Stimulated activated CD8-positive, alpha-beta memory T cell treated with anti-CD3 and anti-CD28 coated beads, Interleukin-4, amount 100 ng/mL, for 4 hours (primary cell): ENCODE measurements around the gene DNAJA3.
"Not testable (repeated sequence)": the region's sequence is repeated elsewhere in the genome, so short reads cannot be mapped to it uniquely, and the experiment has no call there.

ENCODE experiments used
- DNase-seq, 2 donors: peaks; one replicate each; pipeline ENCODE4 v3.0.0-alpha.2; 2020; ENCODE audit warnings: low read depth in 2 of 2, low spot score in 1 of 2

Gene DNAJA3

DNA sequence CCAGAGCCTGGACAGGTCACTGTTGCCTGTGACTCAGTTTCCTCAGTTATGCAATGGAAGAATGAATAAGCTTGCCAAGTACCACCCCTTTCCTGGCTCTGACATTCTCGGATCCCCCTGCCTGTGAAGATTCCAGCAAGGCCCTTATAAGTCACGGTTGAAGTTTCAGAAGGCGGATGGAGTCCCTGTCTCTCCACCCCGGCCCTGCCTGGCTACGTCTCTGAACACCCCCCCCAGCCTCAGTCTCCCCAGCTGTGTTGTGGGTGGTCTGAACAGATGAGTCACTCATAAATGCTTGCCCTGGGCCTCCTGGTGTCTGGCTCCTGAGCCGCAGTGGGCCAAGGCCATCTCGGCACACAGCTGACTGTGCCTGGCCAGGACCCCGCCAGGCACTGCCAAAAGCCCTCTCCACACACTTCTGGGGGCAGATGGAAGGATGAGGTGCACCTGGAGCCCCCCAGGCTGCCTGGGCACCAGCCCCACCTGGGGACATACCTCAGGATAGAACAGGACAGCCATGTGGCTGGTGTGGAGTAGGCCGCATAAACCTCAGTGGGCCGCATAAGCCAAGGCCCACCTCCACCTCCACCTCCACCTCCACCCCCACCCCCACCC, 38.6 kb upstream of the DNAJA3 start:
- DNase-seq: no peak

DNA sequence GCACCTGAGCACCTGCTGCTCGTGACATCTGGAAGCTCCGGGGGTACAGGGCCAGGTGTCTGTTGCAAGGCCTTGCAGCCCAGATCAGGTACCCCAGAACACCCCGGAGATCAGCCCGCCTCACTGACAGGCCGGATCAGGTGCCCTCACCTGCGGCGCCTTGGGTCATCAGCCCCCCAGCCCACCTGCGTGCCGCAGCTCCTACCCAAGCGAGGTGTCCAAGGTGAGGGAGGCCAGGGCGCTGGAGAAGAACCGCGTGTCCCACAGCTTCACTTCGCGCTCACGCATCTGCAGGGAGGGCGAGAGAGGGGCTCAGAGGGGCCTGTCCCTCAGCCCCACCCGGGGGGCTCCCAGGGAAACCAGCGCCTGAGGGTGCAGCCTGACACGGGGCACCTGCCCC, 37.9 kb upstream of the DNAJA3 start:
- DNase-seq: no peak

DNA sequence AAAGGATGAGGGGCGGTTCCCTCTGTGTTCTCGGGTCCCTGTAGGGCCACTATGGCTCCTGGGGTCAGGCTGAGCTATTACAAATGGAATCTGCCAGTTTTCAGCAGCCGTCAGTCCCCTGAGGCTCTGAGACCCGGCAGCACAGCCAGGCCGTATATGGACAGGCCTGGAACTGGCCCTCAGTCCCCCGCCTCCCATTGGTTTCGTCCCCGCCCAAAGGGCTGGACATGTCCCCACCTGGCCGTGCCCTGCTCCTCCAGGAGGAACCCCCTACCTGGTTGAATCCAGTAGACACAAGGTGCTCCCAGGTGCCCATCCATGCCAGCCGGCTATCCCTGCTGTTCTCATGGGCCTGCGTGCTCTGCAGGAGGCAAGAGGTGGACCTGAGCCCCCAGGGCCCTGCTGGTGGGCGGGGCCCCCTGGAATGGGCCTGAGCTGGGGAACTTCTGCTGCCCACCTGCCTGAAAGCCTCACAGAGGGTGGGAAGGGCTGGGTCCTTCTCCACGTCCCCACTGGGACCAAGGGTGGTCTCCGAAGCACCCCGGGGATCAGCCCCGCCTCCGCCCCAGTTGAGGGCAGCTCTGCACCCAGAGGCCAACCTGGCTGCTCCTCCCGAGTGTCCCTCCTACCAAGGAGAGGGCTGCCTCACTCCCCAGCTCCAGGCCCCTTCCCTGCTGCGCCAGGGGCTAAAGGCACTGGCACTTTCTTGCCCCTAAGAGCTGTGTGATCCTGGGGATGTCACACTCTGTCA, 37.2 kb upstream of the DNAJA3 start:
- DNase-seq: no peak

DNA sequence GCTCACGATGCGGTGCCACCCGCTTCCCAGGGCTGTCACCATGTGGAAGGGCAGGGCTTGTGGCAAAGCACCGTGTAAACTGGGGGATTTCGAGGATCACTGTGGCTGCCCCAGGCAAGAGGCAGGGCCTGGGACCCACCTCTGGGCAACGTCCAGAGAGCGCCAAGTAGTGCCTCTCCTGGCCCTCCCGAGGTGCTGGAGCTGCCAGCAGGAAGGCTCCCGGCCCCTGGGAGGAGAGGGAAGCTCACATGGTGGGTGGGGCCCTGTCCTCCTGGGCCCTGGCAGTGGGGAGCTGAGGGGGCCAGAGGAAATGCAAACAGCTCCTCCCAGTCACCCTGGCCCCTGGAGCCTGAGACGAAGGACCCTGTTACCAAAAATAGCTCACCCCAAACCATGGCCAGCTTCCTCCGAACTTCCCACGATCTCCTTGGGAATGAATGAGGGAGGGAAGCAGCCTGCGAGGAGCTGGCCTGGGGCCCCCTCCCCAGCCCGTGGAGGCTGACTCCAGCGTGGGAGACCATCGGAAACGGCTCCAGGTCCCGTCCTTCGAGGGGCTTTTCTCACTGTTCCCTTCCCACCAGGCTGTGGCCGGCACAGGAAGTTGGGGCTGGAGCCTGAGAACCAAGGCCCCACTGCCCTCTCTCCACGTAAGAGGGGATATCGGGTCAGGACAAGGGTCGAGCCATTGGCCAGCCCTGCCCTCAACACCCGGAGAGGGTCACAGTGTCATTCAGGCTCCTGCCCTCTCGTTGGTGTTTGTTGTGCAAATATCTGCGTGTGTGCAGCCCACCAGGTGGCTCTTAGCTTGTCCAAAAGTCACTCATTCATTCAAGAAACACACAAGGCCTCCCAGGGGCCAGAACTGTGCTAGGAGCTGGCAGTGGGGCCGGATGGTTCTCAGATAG, 36.4 kb upstream of the DNAJA3 start:
- DNase-seq: no peak

DNA sequence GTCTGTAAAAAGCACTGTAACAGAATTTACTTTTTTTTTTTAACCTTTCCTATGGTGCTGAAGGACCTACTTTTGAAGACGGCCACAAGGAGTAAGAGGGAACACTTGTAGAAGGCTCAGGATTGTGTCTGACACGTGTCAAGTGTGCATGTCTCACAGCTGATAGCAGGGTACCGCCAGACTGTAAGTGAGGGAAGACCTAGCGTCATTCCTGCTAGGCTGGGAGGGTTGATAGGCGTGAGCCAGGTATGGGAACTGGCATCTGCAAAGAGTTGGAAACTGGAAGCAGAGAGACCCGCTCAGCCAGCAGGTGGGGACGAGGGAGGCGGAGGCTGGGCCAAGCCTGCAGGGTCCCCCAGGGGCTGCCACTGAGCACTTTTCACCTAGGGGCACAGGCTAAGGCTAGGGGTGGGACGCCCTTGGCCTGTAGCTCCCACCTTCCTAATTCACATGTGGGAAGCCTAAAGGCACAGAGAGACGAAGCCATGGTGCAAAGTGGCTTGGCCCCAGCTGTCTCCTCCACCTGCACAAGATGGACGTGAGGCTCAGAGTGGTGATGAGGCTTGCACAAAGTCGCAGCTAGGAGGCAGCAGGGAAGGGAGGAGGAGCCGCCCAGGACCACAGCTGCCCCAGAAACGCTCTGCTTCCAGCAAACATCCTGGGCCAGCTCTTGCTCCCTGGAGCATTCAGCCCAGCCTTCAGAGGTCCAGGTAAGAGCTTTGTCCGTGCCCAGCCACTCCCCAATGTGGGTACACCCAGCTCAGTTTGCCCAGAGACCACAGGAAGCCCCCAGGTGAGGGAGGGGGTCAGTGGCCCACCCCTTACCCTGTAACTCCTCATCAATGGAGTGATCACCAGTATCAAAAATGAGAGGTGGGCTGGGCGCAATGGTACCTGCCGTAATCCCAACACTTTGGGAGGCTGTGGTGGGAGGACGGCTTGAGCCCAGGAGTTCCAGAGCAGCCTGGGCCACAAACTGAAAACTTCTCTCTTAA, 35.1 kb upstream of the DNAJA3 start:
- no peak for DNase-seq

DNA sequence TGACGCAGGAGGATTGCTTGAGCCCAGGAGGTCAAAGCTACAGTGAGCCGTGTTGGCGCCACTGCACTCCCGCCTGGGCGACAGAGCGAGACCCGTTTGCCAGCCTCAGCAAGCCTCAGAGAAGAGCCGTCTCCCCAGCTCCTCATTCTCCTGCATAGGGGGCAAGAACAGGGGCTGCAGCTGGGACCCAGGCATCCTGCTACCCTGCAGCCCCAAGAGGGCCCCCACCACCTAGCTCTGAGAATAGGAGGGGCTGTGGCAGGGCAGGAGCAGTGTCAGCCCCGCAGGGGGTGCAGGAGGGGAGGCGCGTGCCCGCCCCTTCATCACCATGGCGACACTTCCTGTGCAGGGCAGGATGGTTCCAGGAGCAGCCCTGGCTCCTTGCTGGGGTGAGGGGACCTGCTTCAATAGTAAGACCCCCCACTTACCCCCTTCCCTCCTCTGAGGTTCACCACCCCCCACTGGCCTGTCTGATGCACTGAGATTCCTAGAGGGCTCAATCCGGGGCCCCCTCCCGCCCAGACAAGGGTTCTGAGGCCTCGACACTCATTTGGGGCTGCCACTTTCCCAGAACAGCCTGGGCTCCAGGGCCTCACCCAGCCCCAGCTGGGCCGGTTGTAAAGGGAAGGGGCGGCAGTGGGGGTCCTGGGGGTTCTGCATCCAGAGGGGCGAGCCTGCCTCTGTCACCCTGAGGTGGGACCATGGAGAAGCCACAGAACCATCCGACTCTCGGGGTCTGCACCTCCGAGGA, 33.9 kb upstream of the DNAJA3 start:
- no peak for DNase-seq

DNA sequence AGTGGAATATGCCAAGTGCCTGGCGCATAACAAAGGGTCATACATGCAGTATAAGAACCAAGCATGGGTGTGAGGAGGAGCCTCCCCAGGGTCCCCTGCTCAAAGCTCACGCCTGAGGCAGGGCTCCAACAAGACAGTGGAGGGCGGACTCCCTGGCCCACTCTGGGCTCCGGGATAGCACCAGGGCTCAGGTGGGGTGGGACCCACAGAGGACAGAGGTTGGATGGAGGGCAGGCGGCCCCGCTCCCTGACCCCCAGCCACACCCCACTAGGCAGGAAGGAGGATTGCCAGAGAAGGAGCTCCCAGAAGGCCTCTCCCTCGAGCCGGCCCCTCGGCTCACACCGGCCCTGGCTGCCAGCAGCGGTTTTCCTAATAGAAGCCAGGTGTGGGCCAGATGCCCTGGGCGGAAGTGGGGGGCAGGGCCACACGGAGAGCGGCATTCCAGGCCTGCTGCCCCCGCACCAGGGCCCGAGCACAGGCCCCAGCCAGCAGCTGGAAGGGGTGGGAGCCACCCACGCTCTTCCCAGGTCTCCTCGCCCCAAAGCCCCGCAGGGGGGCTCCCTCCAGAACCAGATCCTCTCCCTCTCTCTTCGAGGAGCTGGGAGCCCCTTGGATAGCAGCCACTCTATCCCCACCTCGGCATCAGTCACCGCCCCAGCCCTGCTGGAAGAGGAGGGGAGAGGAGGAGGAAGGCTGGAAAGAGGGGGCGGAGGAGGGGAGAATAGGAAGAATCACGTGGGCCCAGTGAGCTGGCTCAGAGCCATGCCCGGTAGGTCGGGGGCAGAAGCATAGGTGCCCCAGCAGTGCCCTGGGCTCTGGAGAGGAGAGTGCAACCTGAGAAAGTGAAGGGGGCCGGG, 33.1 kb upstream of the DNAJA3 start:
- DNase-seq: no peak

DNA sequence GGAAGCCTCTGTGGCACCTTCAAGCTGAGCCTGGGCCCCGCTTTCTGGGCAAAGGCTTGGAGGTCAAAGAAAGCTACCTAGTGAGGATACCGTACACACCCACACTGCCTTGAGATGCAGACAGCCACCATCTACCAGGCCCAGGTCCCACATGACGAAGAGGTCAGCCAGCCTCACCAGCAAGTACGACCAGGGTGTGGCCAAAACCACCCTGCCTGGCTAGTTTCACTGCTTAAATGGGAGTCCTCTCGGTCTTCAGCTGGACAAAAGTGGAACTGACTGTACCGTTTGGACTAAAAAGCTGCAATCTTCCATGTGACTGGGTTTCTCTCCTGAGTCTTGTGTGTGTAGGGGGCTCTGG, 32.4 kb upstream of the DNAJA3 start:
- DNase-seq: no peak

DNA sequence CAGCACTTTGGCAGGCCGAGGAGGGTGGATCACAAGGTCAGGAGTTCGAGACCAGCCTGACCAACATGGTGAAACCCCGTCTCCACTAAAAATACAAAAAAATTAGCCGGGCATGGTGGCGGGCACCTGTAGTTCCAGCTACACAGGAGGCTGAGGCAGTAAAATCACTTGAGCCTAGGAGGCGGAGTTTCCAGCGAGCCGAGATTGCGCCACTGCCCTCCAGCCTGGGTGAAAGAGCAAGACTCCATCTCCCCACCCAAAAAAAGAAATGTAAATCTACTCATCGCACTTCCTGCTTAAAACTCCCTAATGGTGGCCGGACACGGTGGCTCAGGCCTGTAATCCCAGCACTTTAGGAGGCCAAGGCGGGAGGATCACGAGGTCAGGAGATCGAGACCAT, 31.8 kb upstream of the DNAJA3 start:
- DNase-seq: not testable (repeated sequence)

DNA sequence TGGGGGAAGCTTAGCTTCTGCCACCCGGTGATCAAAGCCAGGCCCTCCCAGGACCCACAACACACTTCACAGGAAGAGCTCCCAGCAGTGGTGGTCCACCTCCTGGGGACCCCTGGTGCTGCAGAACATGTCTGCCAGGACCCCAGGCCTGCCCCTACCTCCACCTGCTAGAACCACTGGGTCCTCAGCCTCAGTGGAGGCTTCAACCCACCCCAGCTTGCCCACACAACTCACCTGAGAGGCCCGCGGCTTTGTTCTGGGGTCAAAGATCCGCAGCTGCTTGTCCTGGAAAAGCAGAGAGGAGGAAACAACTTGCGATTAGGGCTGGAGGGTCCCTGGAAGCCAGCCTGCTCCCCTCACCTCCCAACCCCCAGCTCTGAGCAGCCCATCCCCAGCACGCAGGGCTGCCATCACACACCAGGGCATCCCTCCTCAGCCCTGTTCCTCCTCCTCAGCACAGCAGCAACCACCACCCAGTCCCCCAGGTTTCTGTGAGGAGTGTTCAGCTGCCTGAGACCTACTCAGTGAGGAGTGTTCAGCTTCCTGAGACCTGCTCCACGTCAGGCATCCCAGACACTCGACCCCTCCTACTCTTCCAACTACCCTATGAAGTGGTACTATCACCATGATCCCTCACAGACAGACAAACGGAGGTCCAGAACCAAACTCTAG, 30.5 kb upstream of the DNAJA3 start:
- DNase-seq: no peak

DNA sequence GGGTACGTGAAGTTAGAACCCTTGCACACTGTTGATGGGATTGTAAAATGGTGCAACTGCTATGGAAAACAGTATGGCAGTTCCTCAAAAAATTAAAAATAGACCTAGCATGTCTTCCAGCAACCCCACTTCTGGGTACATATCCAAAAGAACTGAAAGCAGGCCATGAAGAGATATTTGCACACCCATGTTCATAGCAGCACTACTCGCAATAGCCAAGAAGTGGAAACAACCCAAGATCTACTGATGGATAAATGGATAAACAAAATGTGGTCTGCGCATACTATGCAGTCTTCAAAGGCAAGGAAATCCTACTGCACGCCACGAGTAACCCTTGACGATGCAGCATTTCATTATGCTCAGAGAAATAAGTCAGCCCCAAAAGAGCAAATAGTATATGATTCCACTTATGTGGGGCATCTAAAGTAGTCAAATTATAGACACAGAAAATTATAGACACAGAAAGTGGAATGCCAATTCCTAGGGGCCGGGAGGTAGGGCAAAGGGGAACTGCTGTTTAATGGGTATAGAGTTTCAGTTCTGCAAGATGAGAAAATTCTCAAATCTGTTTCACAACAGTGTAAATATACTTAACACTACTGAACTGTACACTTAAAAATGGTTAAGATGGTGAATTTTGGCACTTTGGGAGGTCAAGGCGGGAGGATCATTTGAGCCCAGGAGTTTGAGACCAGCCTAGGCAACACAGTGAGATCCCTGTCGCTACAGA, 26.5 kb upstream of the DNAJA3 start:
- DNase-seq: no peak

DNA sequence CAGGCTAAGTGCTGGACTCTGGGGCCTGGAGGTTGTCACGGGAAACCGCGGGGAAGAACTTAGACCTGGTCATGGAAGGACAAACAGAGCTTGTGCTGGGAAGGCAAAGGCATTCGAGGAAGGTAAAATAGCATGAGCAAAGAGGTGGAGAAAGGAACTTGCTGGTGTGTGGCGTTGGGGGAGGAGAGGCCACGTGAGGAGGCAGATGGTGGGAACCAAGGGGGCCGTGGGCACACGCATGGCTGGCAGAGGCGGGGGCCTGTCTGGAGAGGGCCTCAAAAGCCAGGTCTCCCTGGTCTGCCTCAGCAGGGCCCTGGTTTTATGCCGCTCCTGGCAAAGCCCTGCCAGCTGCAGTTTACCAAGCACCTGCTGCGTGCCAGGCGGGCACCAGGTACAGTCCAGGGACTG, 24.6 kb upstream of the DNAJA3 start:
- DNase-seq: no peak

DNA sequence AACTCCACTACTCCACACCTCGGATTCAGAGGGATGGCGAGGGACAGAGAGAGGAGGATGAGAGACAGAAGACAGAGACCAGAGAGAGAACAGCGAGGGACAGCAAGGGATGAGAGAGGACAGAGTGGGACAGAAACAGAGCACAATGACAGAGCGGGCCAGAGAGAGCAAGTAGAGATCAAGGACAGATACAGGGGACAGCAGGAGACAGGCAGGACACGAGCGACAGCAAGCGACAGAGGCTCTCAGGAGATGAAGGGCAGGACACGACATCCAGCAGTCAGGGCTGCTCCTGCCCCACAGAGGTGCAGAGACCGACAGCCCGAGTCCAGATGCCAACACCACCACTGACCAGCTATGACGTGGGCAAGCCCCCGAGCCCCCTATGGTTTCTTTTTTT, 24.2 kb upstream of the DNAJA3 start:
- no peak for DNase-seq

DNA sequence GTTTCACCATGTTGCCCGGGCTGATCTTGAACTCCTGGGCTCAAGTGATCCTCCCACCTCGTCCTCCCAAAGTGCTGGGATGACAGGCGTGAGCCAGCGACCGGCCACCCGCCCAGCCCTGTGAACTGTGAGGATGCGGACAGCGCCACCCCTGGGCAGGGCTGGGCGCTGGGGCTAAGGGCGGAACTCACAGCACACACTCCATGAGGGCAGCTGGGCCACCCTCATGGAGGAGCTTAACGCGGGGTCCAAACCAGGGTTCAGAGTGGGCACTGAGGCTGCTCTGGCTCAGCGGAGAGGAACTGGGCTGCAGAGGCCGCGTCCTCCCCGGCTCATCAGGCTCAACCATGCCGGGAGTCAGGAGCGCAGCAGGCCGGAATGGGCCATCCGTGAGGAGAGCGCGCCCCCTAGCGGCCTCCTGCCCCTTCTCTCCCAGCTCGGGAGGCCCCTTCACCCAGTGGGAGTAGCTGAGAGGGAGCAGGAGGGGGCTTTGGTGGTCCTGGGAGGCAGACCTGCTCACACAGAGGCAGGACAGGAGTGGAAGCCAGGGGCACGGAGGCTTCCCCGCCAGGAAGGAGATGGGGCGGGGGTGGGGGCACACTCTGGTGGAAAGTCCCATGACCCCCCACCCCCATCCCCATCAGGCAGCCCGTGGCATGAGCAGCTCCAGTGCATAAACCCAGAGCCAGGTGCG, 23.1 kb upstream of the DNAJA3 start:
- DNase-seq: peak; percentile 35 to 45

DNA sequence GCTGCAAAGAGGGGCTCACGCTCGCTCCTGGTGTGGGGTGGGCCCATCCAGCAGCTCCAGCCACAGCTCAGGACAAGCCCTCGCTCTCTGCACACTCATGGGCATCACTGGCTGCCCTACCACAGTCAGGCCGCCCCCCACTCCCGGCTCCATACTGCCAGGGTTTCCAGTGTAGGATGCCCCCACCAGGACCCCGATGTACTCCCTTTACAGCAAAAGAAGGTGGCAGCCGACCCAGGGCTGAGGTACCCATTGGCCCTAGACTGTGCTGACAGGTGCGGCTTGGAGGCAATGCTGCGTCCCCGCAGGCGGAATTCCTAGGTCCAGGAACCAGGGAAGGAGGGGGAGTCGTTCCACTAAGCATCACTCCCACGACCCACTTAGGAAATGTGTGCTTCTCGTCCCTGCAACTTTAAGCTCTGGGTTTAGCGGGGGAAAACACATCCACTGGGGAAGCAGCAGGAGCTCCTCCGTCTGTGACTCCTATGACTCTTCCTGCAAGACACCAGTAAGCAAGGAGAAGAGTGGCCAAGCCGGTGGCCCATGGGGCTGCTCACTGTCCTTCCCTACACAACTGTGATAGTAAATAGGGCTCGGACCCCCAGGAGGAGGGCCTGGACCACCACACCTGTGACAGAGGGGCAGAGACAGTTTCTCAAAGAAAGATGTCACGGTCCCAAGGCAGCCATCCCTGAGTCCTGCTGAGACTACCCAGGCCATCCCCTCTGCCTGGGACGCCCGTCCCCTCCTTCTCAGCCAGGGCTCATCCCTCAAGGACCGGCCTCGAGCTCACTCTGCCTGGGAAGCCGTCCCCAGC, 22.3 kb upstream of the DNAJA3 start:
- no peak for DNase-seq

DNA sequence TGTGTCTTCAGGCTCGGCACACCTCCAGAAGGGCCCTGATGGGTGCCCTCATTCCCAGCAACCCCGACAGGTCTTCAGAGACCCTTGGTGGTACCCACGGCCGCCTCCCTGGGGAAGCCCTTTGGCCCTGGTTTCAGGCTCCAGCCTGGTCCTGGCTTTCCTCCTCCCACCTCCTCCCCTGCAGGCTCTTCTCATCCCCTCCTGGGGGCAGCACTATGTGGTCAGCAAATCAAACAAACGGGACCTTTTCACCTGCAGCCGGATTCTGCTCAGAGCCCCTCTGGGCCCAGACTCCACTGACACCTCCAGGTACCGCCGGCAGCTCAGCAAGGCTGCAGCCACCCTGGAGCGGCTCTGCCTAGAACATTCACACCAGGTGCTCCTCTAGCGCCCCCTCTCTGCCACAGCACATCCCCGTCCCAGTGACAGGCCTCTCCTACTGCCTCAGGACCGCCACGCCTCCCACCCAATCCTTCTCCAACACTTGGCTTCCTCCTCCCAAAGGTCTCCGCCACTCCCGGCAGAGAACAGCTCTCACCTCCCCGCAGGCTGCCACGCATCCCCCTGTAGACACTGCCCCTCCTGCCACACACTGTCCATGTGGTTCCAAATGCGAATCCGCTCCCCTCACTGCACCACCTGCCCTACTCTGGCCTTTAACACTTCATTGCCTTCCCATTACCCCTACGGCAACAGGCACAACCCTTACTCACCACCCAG, 21.3 kb upstream of the DNAJA3 start:
- no peak for DNase-seq
